ENCODE data around the gene TMEM141. TPM values are rescaled to one million over a fixed set of nuclear protein-coding genes. Genes with fewer than 3 reads are reported as not detected.

Gene TMEM141
- total and polyA plus RNA-seq, 2 donors (not counting 1 experiment from before 2014, with no cell fraction given): 43.3 to 56.5 TPM

DNA sequence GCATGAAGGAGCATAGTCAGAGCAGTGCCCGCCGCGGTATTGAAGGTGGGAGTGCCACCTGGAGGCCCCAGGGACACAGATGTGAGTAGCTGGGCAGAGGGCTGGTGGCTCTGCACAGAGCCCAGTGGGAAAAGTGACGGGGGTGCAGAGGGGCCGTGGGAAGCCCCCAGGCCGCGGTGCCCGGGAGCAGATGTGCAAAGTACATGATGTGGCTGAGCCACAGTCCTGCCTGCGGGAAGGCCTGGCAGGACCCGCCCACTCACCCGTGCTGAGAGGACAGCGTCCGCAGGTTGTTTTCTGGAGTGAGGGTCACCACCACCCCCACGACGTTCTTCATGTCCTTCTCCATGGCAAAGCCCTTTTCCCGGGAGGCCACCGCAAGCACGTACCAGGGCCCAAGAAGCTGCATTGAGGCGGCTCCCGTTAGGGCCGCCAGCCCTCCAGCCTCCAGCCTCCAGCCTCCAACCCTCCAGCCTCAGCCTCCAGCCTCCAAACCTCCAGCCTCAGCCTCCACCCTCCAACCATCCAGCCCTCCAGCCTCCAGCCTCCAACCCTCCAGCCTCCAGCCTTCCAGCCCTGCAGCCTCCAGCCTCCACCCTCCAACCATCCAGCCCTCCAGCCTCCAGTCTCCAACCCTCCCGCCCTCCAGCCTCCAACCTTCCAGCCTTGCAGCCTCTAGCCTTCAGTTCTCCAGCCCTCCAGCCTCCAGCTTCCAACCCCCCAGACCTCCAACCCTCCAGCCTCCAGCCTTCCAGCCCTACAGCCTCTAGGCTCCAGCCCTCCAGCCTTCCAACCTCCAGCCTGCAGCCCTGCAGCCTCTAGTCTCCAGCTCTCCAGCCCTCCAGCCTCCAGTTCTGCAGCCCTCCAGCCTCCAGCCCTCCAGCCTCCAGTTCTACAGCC, 43.7 kb upstream of the TMEM141 start:
- H3K9me3 ChIP-seq (ENCODE audit: control insufficient read depth, insufficient read depth, low read depth, low read length): no peaks in the 10 kb centered on the region
- no peak for DNase-seq (ENCODE audit: low read depth in 2 of 2)
- H3K9ac ChIP-seq (ENCODE audit: insufficient read depth, low read length): no peak overlapping the region
- H3K4me2 ChIP-seq (ENCODE audit: extremely low read depth, insufficient read depth, low read length): no peak overlapping the region
- no peak overlapping the region for H3K4me3 ChIP-seq (replicated peaks in 1 of 4; ENCODE audit: control extremely low read depth in 1 of 4, insufficient read depth in 1 of 4, low read depth in 3 of 4, low read length in 4 of 4)
- no peaks in the 10 kb centered on the region for H3K79me2 ChIP-seq (ENCODE audit: control insufficient read depth, insufficient read depth, low read length)
- H3K27me3 ChIP-seq (ENCODE audit: control insufficient read depth, insufficient read depth, low read length): peaks cover 8% of the 10 kb centered on the region
- no peak overlapping the region for H2AFZ ChIP-seq (ENCODE audit: low read length)
- no peak overlapping the region for H3K27ac ChIP-seq (ENCODE audit: insufficient read depth, low read length)
- H3K36me3 ChIP-seq (ENCODE audit: control insufficient read depth, insufficient read depth, low read length): no peaks in the 10 kb centered on the region
- no peaks in the 10 kb centered on the region for H4K20me1 ChIP-seq (ENCODE audit: control insufficient read depth, extremely low read depth, insufficient read depth, low read length)
- H3K4me1 ChIP-seq (ENCODE audit: control insufficient read depth, extremely low read depth, insufficient read depth, low read length): no peaks in the 10 kb centered on the region
- no peak for TF ChIP-seq EZH2 (IDR thresholded peaks at IDR 0.05; ENCODE audit: low read length, missing control alignments)
- TF ChIP-seq, protein P1, sequence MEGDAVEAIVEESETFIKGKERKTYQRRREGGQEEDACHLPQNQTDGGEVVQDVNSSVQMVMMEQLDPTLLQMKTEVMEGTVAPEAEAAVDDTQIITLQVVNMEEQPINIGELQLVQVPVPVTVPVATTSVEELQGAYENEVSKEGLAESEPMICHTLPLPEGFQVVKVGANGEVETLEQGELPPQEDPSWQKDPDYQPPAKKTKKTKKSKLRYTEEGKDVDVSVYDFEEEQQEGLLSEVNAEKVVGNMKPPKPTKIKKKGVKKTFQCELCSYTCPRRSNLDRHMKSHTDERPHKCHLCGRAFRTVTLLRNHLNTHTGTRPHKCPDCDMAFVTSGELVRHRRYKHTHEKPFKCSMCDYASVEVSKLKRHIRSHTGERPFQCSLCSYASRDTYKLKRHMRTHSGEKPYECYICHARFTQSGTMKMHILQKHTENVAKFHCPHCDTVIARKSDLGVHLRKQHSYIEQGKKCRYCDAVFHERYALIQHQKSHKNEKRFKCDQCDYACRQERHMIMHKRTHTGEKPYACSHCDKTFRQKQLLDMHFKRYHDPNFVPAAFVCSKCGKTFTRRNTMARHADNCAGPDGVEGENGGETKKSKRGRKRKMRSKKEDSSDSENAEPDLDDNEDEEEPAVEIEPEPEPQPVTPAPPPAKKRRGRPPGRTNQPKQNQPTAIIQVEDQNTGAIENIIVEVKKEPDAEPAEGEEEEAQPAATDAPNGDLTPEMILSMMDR (conservative IDR thresholded peaks at IDR 0.05 in 1 of 2, IDR thresholded peaks at IDR 0.05 in 1 of 2; ENCODE audit: low read depth in 1 of 2, low read length in 2 of 2): no peak

DNA sequence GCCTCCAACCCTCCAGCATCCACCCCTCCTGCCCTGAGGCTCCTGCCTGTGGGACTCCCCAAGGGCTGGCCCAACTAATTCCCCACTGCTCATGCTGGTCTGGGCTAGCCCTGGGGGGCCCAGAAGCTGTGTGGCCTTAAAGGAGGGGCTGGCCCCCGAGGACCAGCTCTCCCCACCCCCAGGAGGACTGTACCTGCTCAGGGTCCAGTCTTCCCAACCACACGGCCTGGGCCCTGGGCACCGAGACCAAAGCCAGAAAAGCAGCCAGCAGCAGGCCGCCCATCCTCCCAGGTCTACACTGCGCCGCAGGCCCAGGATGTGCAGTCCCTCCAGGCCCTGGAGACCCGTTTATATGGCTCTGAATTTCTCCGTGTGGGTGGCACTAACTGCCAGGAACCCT, 42.9 kb upstream of the TMEM141 start, which contains the start of gene LCN6:
TSS of gene LCN6 (minus strand) at position 325 of the 400 bp plus-strand sequence. CDS start at position 283, 42 bp downstream.
- Histone ChIP-seq H2AFZ (ENCODE audit: low read length) (no peak within 1 kb of the TSS), H3K9ac (ENCODE audit: insufficient read depth, low read length) (no peak within 1 kb of the TSS), H3K4me2 (ENCODE audit: extremely low read depth, insufficient read depth, low read length) (no peak within 1 kb of the TSS), H3K27ac (ENCODE audit: insufficient read depth, low read length) (no peak within 1 kb of the TSS), H3K36me3 (ENCODE audit: control insufficient read depth, insufficient read depth, low read length) (no peaks in the 10 kb centered on the region), H3K9me3 (ENCODE audit: control insufficient read depth, insufficient read depth, low read depth, low read length) (no peaks in the 10 kb centered on the region), H3K4me1 (ENCODE audit: control insufficient read depth, extremely low read depth, insufficient read depth, low read length) (no peaks in the 10 kb centered on the region), H3K79me2 (ENCODE audit: control insufficient read depth, insufficient read depth, low read length) (no peaks in the 10 kb centered on the region), H3K4me3 (replicated peaks in 1 of 4; ENCODE audit: control extremely low read depth in 1 of 4, insufficient read depth in 1 of 4, low read depth in 3 of 4, low read length in 4 of 4) (no peak within 1 kb of the TSS), H3K27me3 (ENCODE audit: control insufficient read depth, insufficient read depth, low read length) (peaks cover under 1% of the 10 kb centered on the region), H4K20me1 (ENCODE audit: control insufficient read depth, extremely low read depth, insufficient read depth, low read length) (no peaks in the 10 kb centered on the region)
- DNase-seq (ENCODE audit: low read depth in 2 of 2): no peak
- TF ChIP-seq EZH2 (IDR thresholded peaks at IDR 0.05; ENCODE audit: low read length, missing control alignments): no peak
- TF ChIP-seq, protein P1 (conservative IDR thresholded peaks at IDR 0.05 in 1 of 2, IDR thresholded peaks at IDR 0.05 in 1 of 2; ENCODE audit: low read depth in 1 of 2, low read length in 2 of 2): no peak

DNA sequence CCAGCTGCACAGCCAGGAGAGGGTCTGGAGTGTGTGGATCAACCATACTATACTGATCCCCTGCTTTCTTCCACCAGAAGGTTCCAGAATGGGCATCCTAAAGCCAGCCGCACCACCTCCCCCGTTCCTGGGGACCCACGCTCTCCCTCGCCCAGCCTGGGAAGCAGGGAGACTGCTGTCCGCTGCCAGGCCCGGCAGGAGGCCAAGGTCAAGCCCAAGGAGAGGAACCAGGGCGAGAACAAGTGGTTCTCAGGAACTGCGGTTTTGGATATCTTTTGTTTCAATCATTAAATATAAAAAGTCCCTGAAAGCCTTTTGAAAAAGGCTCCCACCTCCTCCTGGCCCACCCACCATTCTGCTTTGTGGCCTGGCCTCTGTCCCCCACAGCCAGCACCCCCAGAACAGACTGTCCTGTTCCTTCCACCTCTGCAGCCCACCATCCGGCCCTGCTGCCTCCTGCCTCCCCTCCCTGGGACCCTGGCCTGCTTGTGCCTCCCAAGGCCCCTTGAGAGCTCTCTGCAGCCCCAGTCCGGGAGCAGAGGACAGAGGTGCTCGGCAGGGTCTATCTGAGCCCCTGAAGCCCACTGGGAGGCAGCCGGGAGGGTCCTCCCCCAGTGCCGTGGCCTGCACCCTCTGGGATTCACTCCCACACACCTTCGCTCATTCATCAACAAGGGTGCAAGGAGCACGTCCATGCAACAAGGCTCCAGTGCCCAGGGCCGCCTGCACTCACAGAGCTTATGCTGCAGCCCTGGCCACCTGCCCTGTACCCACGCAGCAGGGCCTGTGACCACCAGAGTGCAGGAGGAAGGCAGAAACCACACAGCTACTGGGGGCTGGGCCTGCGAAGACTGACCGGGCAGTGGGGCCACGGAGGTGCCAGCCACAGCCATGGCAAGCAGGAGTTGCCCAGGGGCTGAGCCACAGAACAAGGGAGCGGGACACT, 42.2 kb upstream of the TMEM141 start:
- Histone ChIP-seq H3K27ac (ENCODE audit: insufficient read depth, low read length) (no peak overlapping the region), H3K27me3 (ENCODE audit: control insufficient read depth, insufficient read depth, low read length) (no peaks in the 10 kb centered on the region), H3K79me2 (ENCODE audit: control insufficient read depth, insufficient read depth, low read length) (no peaks in the 10 kb centered on the region), H3K4me1 (ENCODE audit: control insufficient read depth, extremely low read depth, insufficient read depth, low read length) (no peaks in the 10 kb centered on the region), H4K20me1 (ENCODE audit: control insufficient read depth, extremely low read depth, insufficient read depth, low read length) (no peaks in the 10 kb centered on the region), H3K9me3 (ENCODE audit: control insufficient read depth, insufficient read depth, low read depth, low read length) (no peaks in the 10 kb centered on the region), H3K4me2 (ENCODE audit: extremely low read depth, insufficient read depth, low read length) (no peak overlapping the region), H3K9ac (ENCODE audit: insufficient read depth, low read length) (no peak overlapping the region), H3K36me3 (ENCODE audit: control insufficient read depth, insufficient read depth, low read length) (no peaks in the 10 kb centered on the region), H2AFZ (ENCODE audit: low read length) (no peak overlapping the region), H3K4me3 (replicated peaks in 1 of 4; ENCODE audit: control extremely low read depth in 1 of 4, insufficient read depth in 1 of 4, low read depth in 3 of 4, low read length in 4 of 4) (no peak overlapping the region)
- DNase-seq (ENCODE audit: low read depth in 2 of 2): no peak
- TF ChIP-seq EZH2 (IDR thresholded peaks at IDR 0.05; ENCODE audit: low read length, missing control alignments): no peak

All from fibroblast of lung (primary cell).